ENCODE results near the gene KCTD21. TPM values are rescaled to one million over a fixed set of nuclear protein-coding genes. Genes with fewer than 3 reads are reported as not detected.
A peak's percentile ranks its signal among the peaks of the same experiment; 100 is the strongest.

The KCTD21 gene
- total and polyA plus RNA-seq, 2 of the 4 experiments (the other 2 are of a cell fraction), result 12.2 to 12.5 TPM

DNA sequence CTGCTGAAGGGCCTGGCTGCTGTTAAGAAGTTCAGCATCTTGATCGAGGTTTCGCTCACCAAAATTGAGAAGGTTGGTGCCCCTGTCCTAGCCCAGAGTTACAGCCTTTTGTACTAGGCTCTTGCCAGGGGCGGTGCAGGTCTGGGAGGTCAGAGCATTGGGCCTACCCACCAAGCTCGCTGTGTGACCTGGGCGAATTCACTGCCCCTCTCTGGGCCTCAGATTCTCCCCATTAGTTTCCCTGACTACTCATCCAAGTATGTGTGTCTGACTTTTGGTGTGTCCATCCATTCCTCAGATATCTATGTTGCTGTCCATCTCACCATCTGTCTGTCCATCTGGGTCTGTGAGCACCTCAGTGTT is 11.2 kb upstream of the KCTD21 start:
- Histone ChIP-seq H3K4me1 (ENCODE audit: control insufficient read depth, insufficient read depth, low read length) (no peaks in the 10 kb centered on the region), H2BK15ac (ENCODE audit: low read depth, low read length) (no peak overlapping the region), H3K14ac (replicated peaks; ENCODE audit: low read depth, low read length) (no peak overlapping the region), H3K9me3 (ENCODE audit: control insufficient read depth, insufficient read depth, low read length) (no peaks in the 10 kb centered on the region), H2AK5ac (ENCODE audit: low read depth, low read length) (no peak overlapping the region), H4K8ac (ENCODE audit: low read depth in 2 of 2, low read length in 2 of 2) (no peak overlapping the region), H2BK20ac (ENCODE audit: low read depth, low read length) (no peak overlapping the region), H3K27me3 (ENCODE audit: control insufficient read depth, insufficient read depth, low read length) (no peaks in the 10 kb centered on the region), H3K9ac (ENCODE audit: low read depth, low read length) (no peak overlapping the region), H2BK120ac (ENCODE audit: low read depth, low read length) (no peak overlapping the region), H3K4me2 (ENCODE audit: low read depth, low read length) (no peak overlapping the region), H3K4ac (ENCODE audit: low read depth, low read length) (no peak overlapping the region), H4K20me1 (ENCODE audit: insufficient read depth, low read length) (peaks cover 28% of the 10 kb centered on the region), H3K36me3 (ENCODE audit: control insufficient read depth, insufficient read depth, low read length) (peaks cover 45% of the 10 kb centered on the region), H2AFZ (replicated peaks; ENCODE audit: low read length, poor library complexity) (no peak overlapping the region), H3K27ac (ENCODE audit: insufficient read depth, low read length) (no peak overlapping the region), H4K5ac (ENCODE audit: low read depth, low read length) (no peak overlapping the region), H2BK5ac (ENCODE audit: low read depth, low read length, poor library complexity, severe bottlenecking) (no peak overlapping the region), H3K4me3 (ENCODE audit: insufficient read depth, low read depth, low read length) (no peak overlapping the region), H3K79me1 (ENCODE audit: low read depth in 1 of 2, low read length in 2 of 2) (peaks cover 25 to 56% of the 10 kb centered on the region in 2 experiments), H3K56ac (ENCODE audit: extremely low read depth, insufficient read depth, low read length) (no peak overlapping the region), H2AK9ac (replicated peaks; ENCODE audit: low read depth, low read length, poor library complexity) (peak overlapping the region; percentile 12), H3K23ac (ENCODE audit: low read depth, low read length) (no peak overlapping the region), H4K91ac (ENCODE audit: insufficient read depth, low read depth, low read length) (no peak overlapping the region), H3K9me1 (ENCODE audit: insufficient read depth, low read length) (no peaks in the 10 kb centered on the region; the same call in none of the 2 replicates), H3K18ac (ENCODE audit: low read depth, low read length) (no peak overlapping the region)
- CTCF ChIA-PET, result no interaction called here
- DNase-seq, result no peak
- no peak for TF ChIP-seq POLR2A (IDR thresholded peaks at IDR 0.05; ENCODE audit: low read depth, low read length)
- TF ChIP-seq, protein P1, sequence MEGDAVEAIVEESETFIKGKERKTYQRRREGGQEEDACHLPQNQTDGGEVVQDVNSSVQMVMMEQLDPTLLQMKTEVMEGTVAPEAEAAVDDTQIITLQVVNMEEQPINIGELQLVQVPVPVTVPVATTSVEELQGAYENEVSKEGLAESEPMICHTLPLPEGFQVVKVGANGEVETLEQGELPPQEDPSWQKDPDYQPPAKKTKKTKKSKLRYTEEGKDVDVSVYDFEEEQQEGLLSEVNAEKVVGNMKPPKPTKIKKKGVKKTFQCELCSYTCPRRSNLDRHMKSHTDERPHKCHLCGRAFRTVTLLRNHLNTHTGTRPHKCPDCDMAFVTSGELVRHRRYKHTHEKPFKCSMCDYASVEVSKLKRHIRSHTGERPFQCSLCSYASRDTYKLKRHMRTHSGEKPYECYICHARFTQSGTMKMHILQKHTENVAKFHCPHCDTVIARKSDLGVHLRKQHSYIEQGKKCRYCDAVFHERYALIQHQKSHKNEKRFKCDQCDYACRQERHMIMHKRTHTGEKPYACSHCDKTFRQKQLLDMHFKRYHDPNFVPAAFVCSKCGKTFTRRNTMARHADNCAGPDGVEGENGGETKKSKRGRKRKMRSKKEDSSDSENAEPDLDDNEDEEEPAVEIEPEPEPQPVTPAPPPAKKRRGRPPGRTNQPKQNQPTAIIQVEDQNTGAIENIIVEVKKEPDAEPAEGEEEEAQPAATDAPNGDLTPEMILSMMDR (conservative IDR thresholded peaks at IDR 0.05; ENCODE audit: low read depth, low read length), result no peak
- no peak for TF ChIP-seq MAZ (IDR thresholded peaks at IDR 0.05; ENCODE audit: borderline replicate concordance, low read depth, low read length)
- no peak for TF ChIP-seq RCOR1 (IDR thresholded peaks at IDR 0.05; ENCODE audit: insufficient replicate concordance, low read length)
- no peak for TF ChIP-seq NFE2L2 (IDR thresholded peaks at IDR 0.05; ENCODE audit: low read depth, low read length)
- no peak for TF ChIP-seq CHD1 (IDR thresholded peaks at IDR 0.05; ENCODE audit: low read depth, low read length)
- TF ChIP-seq MXI1 (IDR thresholded peaks at IDR 0.05; ENCODE audit: borderline replicate concordance, low read depth, low read length), result no peak
- TF ChIP-seq, protein P2, sequence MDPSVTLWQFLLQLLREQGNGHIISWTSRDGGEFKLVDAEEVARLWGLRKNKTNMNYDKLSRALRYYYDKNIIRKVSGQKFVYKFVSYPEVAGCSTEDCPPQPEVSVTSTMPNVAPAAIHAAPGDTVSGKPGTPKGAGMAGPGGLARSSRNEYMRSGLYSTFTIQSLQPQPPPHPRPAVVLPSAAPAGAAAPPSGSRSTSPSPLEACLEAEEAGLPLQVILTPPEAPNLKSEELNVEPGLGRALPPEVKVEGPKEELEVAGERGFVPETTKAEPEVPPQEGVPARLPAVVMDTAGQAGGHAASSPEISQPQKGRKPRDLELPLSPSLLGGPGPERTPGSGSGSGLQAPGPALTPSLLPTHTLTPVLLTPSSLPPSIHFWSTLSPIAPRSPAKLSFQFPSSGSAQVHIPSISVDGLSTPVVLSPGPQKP (IDR thresholded peaks at IDR 0.05; ENCODE audit: borderline replicate concordance, low read depth, low read length), result no peak
- no peak for TF ChIP-seq CEBPB (IDR thresholded peaks at IDR 0.05; ENCODE audit: low read depth, low read length)
- no peak for TF ChIP-seq RAD21 (IDR thresholded peaks at IDR 0.05; ENCODE audit: low read length)
- TF ChIP-seq RFX5 (IDR thresholded peaks at IDR 0.05; ENCODE audit: low read depth, low read length), result no peak
- TF ChIP-seq MAFK (IDR thresholded peaks at IDR 0.05; ENCODE audit: low read depth, low read length), result no peak
- no peak for TF ChIP-seq SMC3 (IDR thresholded peaks at IDR 0.05; ENCODE audit: low read depth, low read length)
- TF ChIP-seq FOS (IDR thresholded peaks at IDR 0.05; ENCODE audit: low read depth, low read length), result no peak
- 100% methylated on average over 2 of the region's 5 CpGs; no CpG with 5 or more reads in 1 of the 2 experiments for WGBS, 2 experiments (ENCODE audit: extremely low coverage in 2 of 2, insufficient read length in 1 of 2)
- ATAC-seq (ENCODE audit: low read depth), result no peak
- intact Hi-C loops (cut with micrococcal nuclease), result no loop called here
- POLR2A ChIA-PET (ENCODE audit: unreplicated experiment), result no interaction called here
- no TSS peak for BruUV-seq (replicated peaks)
- in situ Hi-C loops (cut with MboI; ENCODE audit: low sequenced_read_pairs), result no loop called here
- dilution Hi-C loops (cut with HindIII; ENCODE audit: low sequenced_read_pairs, unreplicated experiment), result no loop called here
